HepG2 (cell line): Measurements from ENCODE around the gene RGS6. TPM values are rescaled to one million over a fixed set of nuclear protein-coding genes. Genes with fewer than 3 reads are reported as not detected.

Experiments used
- ATAC-seq: fragments of 200-7000 bp; cut with Tn5 transposase; 3 replicates; pipeline ENCODE4 v1.9.1; 2020; ENCODE audit warnings: mild to moderate bottlenecking, moderate library complexity
- BruUV-seq: library from RNA; stranded (reverse); fragments of 400-500 nt; replicated peaks from 2 replicates; lab custom pipeline; 2021; lab: Mats Ljungman, UMichigan
- CTCF ChIA-PET: fragments of 300-600 bp; formaldehyde crosslinking; extraction: SDS; loops from one replicate; lab custom pipeline; 2021; ENCODE audit warnings: low total read pairs, inconsistent platforms, low intra/inter-chr PET ratio; lab: Yijun Ruan, JAX
- POLR2A ChIA-PET: fragments of 350-600 bp; sonication (Branson Sonifier 250); formaldehyde crosslinking; loops from one replicate; lab custom pipeline; 2020; ENCODE audit warnings: antibody characterized with exemption, inconsistent platforms; lab: Yijun Ruan, JAX
- DNase-seq: peaks from one replicate; pipeline ENCODE4 v3.0.0-alpha.2; 2015; ENCODE audit warnings: low spot score
- FAIRE-seq: peaks from 3 replicates; lab custom pipeline; 2011; peaks lifted over from hg19 to GRCh38; lab: Jason Lieb, UNC
- H2AFZ ChIP-seq: one replicate; pipeline ENCODE4 v1.6.1; 2011; ENCODE audit warnings: low read length, inconsistent platforms
- H3K27ac ChIP-seq: fragments of 300-600 bp; 3 replicates; pipeline ENCODE4 v1.8.0; 2011; ENCODE audit warnings: mixed run types, mild to moderate bottlenecking, mixed read lengths, low read length, inconsistent platforms; ENCODE audit not compliant: insufficient read depth; ENCODE audit errors: extremely low read length
- H3K27me3 ChIP-seq, 2 experiments: fragments of 200-600 bp in 1 of 2; 2 replicates in 1 of 2; 3 replicates in 1 of 2; pipeline versions ENCODE4 v1.6.0 to v1.8.0; 2011; ENCODE audit warnings: low read length in 2 of 2, mild to moderate bottlenecking in 2 of 2, moderate library complexity in 2 of 2, inconsistent platforms in 1 of 2; ENCODE audit not compliant: insufficient read depth in 2 of 2, control insufficient read depth in 1 of 2
- H3K36me3 ChIP-seq, 2 experiments: fragments of 200-600 bp in 1 of 2; replicated peaks in 1 of 2; 2 replicates in 1 of 2; 3 replicates in 1 of 2; pipeline versions ENCODE4 v1.5.1 to v1.8.0; 2011; ENCODE audit warnings: low read length in 2 of 2, inconsistent platforms in 1 of 2; ENCODE audit not compliant: insufficient read depth in 2 of 2, control insufficient read depth in 1 of 2
- H3K4me1 ChIP-seq: 2 replicates; pipeline ENCODE4 v1.5.1; 2012; ENCODE audit warnings: low read length, inconsistent platforms; ENCODE audit not compliant: insufficient read depth
- H3K4me2 ChIP-seq: 2 replicates; pipeline ENCODE4 v1.6.0; 2011; ENCODE audit warnings: low read depth, low read length, inconsistent platforms
- H3K4me3 ChIP-seq, 3 experiments: fragments of 200-600 bp in 1 of 3; sonication (generic), shearing (Covaris generic) in 1 of 3; replicated peaks in 1 of 3; 2 replicates each; pipeline ENCODE4 v1.5.1; 2011 to 2016; ENCODE audit warnings: low read length in 3 of 3, inconsistent platforms in 2 of 3, low read depth in 2 of 3, mild to moderate bottlenecking in 2 of 3, control low read depth in 1 of 3, mixed read lengths in 1 of 3; ENCODE audit not compliant: insufficient read depth in 1 of 3
- H3K79me2 ChIP-seq: one replicate; pipeline ENCODE4 v1.6.1; 2011; ENCODE audit warnings: low read length, inconsistent platforms; ENCODE audit not compliant: insufficient read depth
- H3K9ac ChIP-seq: 2 replicates; pipeline ENCODE4 v1.6.0; 2011; ENCODE audit warnings: mild to moderate bottlenecking, low read depth, low read length, inconsistent platforms; ENCODE audit not compliant: insufficient read depth
- H3K9me3 ChIP-seq: 2 replicates; pipeline ENCODE4 v1.5.1; 2012; ENCODE audit warnings: mild to moderate bottlenecking, low read length
- H4K20me1 ChIP-seq: 2 replicates; pipeline ENCODE4 v1.6.0; 2011; ENCODE audit warnings: inconsistent platforms, mild to moderate bottlenecking, low read length, moderate library complexity; ENCODE audit not compliant: insufficient read depth
- GTF2F1 ChIP-seq: fragments of 150-350 bp; IDR thresholded peaks from 2 replicates; pipeline ENCODE4 v1.6.1; 2014; ENCODE audit warnings: low read length
- HCFC1 ChIP-seq: fragments of 150-350 bp; IDR thresholded peaks from 2 replicates; pipeline ENCODE4 v1.6.1; 2014; ENCODE audit warnings: low read depth, low read length
- KLF6 ChIP-seq: IDR thresholded peaks from 2 replicates; pipeline ENCODE4 v1.8.0; 2016; ENCODE audit warnings: missing biosample characterization, missing genetic modification reagents
- NCOA2 ChIP-seq: sonication (generic); formaldehyde crosslinking; IDR thresholded peaks from 2 replicates; pipeline ENCODE4 v1.8.0; 2022; ENCODE audit warnings: inconsistent platforms
- PAXIP1 ChIP-seq: sonication (generic); formaldehyde crosslinking; conservative IDR thresholded peaks from 2 replicates; pipeline ENCODE4 v1.4.0; 2020; ENCODE audit warnings: mild to moderate bottlenecking, missing genetic modification reagents, moderate library complexity
- SUZ12 ChIP-seq: fragments of 150-350 bp; IDR thresholded peaks from 2 replicates; pipeline ENCODE4 v1.6.1; 2014; ENCODE audit warnings: low read depth, low read length
- THAP11 ChIP-seq: IDR thresholded peaks from 2 replicates; pipeline ENCODE4 v1.6.1; 2016; ENCODE audit warnings: missing biosample characterization, missing genetic modification reagents
- ZFAT ChIP-seq: sonication (generic); formaldehyde crosslinking; conservative IDR thresholded peaks from 2 replicates; pipeline ENCODE4 v1.8.1; 2023; ENCODE audit warnings: missing genetic modification reagents, inconsistent platforms
- ZNF224 ChIP-seq: sonication (generic); formaldehyde crosslinking; IDR thresholded peaks from 2 replicates; pipeline ENCODE4 v1.5.0; 2020; ENCODE audit warnings: mild to moderate bottlenecking, missing genetic modification reagents
- ZNF275 ChIP-seq: sonication (generic); formaldehyde crosslinking; IDR thresholded peaks from 2 replicates; pipeline ENCODE4 v1.8.0; 2022; ENCODE audit warnings: missing genetic modification reagents, mild to moderate bottlenecking, inconsistent platforms, borderline replicate concordance
- ZNF597 ChIP-seq: sonication (generic); formaldehyde crosslinking; IDR thresholded peaks from 2 replicates; pipeline ENCODE4 v1.5.0; 2020; ENCODE audit warnings: missing genetic modification reagents
- ZNF841 ChIP-seq: sonication (generic); formaldehyde crosslinking; IDR thresholded peaks from 2 replicates; pipeline ENCODE4 v1.8.1; 2023; ENCODE audit warnings: missing genetic modification reagents, borderline replicate concordance
- ZSCAN31 ChIP-seq: sonication (generic); formaldehyde crosslinking; IDR thresholded peaks from 2 replicates; pipeline ENCODE4 v1.5.0; 2020; ENCODE audit warnings: low read depth, mild to moderate bottlenecking, missing genetic modification reagents
- WGBS: methylation state at CpG from one replicate; pipeline ENCODE4 v1.1.6; 2017; ENCODE audit warnings: low lambda C conversion rate; 5-methylcytosine and 5-hydroxymethylcytosine counted together
- in situ Hi-C: cut with HindIII; loops from 2 replicates; pipeline ENCODE4 v1.10.0; 2017; ENCODE audit warnings: low pct_unique_long_range_greater_than_20kb; ENCODE audit not compliant: extremely low pct_ligation_motif_present
- intact Hi-C: fragments of 100-400 bp; cut with micrococcal nuclease; formaldehyde crosslinking; loops from one replicate; pipeline ENCODE4 v1.10.0; 2022; ENCODE audit not compliant: unreplicated experiment
- polyA plus RNA-seq, 8 experiments: library from polyadenylated mRNA; depleted of rRNA in 3 of 8; stranded (reverse) in 7 of 8; unstranded in 1 of 8; fragments of >200 nt; fragmentation: Illumina TruSeq in 4 of 8; extraction: Trizol in 4 of 8; gene quantifications; 2 replicates each; pipeline versions ENCODE4 v1.2.1 to v1.2.3, GENCODE V29; 2011 to 2016; ENCODE audit warnings: low read depth in 4 of 8, missing spikeins in 1 of 8, mixed read lengths in 1 of 8; ENCODE audit not compliant: insufficient read depth in 1 of 8
- total RNA-seq, 5 experiments: library from RNA; depleted of rRNA; stranded (reverse); fragments of >200 nt; fragmentation: Illumina TruSeq; extraction: Trizol; gene quantifications; 2 replicates each; pipeline ENCODE4 v1.2.3, GENCODE V29; 2016; ENCODE audit warnings: low read depth in 1 of 5
- TF ChIP-seq, protein P1 (sequence below): sonication (generic); formaldehyde crosslinking; IDR thresholded peaks from 2 replicates; pipeline ENCODE4 v1.4.0; 2020; ENCODE audit warnings: missing genetic modification reagents
- TF ChIP-seq, protein P2 (sequence below): sonication (generic); formaldehyde crosslinking; IDR thresholded peaks from 2 replicates; pipeline ENCODE4 v1.9.0; 2022; ENCODE audit warnings: low read depth, missing genetic modification reagents

Gene RGS6
- total and polyA plus RNA-seq, 2 of the 13 experiments (the other 11 are each of a cell fraction or from before 2014, with no cell fraction given): not detected

DNA sequence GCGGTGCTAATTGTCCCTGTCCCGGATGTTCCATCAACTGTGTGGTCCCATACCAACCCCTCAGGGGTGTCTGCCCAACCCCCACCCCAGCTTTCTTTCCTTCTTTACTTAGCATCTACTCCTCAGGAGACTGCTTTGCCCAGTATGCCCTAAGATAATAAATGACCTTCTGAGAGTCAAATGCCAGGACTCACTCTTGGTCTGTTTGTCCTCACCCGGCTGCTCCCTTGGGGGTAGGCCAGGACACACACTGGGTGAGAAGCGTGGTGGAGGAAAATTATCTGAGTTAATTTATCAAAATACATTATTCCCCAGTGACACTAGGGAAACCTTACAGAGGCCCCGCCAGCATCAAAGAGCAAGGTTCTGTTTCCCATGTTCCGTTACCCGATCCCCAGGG, 457.0 kb downstream of the RGS6 start:
- FAIRE-seq: no peak
- in situ Hi-C loops: no loop called here
- Histone ChIP-seq H3K9me3 (no peaks in the 10 kb centered on the region), H3K27me3 (peaks cover 0 to 3% of the 10 kb centered on the region in 2 experiments; a peak in 1 of 5 replicates), H3K27ac (no peak overlapping the region), H3K4me2 (no peak overlapping the region), H4K20me1 (no peaks in the 10 kb centered on the region), H3K9ac (no peak overlapping the region), H3K4me1 (no peaks in the 10 kb centered on the region), H3K4me3 (no peak overlapping the region), H3K36me3 (no peaks in the 10 kb centered on the region), H3K79me2 (no peaks in the 10 kb centered on the region), H2AFZ (no peak overlapping the region)
- intact Hi-C loops: no loop called here
- WGBS: 11% methylated on average over 7 of the region's 7 CpGs
- ATAC-seq: no peak
- BruUV-seq: no TSS peak
- no peak for TF ChIP-seq NCOA2 (CRISPR knock-in tag)
- TF ChIP-seq ZNF224 (CRISPR knock-in tag): no peak
- no peak for TF ChIP-seq HCFC1
- TF ChIP-seq KLF6 (CRISPR knock-in tag): no peak
- TF ChIP-seq SUZ12: no peak
- TF ChIP-seq ZFAT (CRISPR knock-in tag): no peak
- TF ChIP-seq ZSCAN31 (CRISPR knock-in tag): no peak
- no peak for TF ChIP-seq ZNF275
- TF ChIP-seq GTF2F1: no peak
- no peak for TF ChIP-seq THAP11 (CRISPR knock-in tag)
- no peak for TF ChIP-seq PAXIP1 (CRISPR knock-in tag)
- TF ChIP-seq, protein P1, sequence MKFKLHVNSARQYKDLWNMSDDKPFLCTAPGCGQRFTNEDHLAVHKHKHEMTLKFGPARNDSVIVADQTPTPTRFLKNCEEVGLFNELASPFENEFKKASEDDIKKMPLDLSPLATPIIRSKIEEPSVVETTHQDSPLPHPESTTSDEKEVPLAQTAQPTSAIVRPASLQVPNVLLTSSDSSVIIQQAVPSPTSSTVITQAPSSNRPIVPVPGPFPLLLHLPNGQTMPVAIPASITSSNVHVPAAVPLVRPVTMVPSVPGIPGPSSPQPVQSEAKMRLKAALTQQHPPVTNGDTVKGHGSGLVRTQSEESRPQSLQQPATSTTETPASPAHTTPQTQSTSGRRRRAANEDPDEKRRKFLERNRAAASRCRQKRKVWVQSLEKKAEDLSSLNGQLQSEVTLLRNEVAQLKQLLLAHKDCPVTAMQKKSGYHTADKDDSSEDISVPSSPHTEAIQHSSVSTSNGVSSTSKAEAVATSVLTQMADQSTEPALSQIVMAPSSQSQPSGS (CRISPR knock-in tag): no peak
- no peak for TF ChIP-seq ZNF597 (CRISPR knock-in tag)
- TF ChIP-seq, protein P2, sequence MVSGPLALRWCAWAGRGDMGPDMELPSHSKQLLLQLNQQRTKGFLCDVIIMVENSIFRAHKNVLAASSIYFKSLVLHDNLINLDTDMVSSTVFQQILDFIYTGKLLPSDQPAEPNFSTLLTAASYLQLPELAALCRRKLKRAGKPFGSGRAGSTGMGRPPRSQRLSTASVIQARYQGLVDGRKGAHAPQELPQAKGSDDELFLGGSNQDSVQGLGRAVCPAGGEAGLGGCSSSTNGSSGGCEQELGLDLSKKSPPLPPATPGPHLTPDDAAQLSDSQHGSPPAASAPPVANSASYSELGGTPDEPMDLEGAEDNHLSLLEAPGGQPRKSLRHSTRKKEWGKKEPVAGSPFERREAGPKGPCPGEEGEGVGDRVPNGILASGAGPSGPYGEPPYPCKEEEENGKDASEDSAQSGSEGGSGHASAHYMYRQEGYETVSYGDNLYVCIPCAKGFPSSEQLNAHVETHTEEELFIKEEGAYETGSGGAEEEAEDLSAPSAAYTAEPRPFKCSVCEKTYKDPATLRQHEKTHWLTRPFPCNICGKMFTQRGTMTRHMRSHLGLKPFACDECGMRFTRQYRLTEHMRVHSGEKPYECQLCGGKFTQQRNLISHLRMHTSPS (CRISPR knock-in tag): no peak
- TF ChIP-seq ZNF841 (CRISPR knock-in tag): no peak
- DNase-seq: no peak
- ChIA-PET CTCF (no interaction called here), POLR2A (no interaction called here)
